B cell (primary cell): ENCODE measurements around the gene CCDC39.

ENCODE experiments used
- CTCF ChIP-seq: fragments of 200-600 bp; IDR thresholded peaks from one replicate; pipeline ENCODE4 v1.8.0; 2022; ENCODE audit warnings: antibody characterized with exemption, mild to moderate bottlenecking
- EZH2 ChIP-seq: IDR thresholded peaks from 2 replicates; pipeline ENCODE4 v1.6.1; 2012; ENCODE audit warnings: borderline replicate concordance, low read depth, mild to moderate bottlenecking, moderate library complexity, low read length; ENCODE audit not compliant: insufficient read depth, poor library complexity, severe bottlenecking

GRCh38 chr3:180570238-180570637 lies 109.1 kb downstream of the CCDC39 start:
- no peak for TF ChIP-seq CTCF
- no peak for TF ChIP-seq EZH2
